ENCODE measurements around the gene MCCC2. TPM values are rescaled to one million over a fixed set of nuclear protein-coding genes. Genes with fewer than 3 reads are reported as not detected.

Gene MCCC2
- total RNA-seq, 1 donor from 2014 or later, result 31.7 TPM

DNA sequence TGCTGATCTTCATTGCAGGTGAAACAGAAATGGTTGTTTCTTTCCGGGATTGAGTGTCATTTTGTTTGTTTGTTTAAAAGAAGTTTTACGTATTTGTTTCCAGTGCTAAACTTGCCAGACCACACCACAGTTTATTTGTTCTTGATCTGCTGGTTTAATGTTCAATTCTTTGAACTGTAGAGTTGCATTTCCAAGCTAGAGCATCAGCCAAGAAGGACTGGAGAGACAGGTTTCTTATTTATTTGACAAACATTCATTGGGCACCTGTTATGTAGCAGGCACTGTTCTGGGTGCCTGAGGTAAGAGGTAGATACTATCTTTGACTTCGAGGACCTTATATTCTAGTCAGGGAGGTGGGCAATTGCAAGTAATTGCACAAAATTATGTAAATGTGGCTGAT, 45.0 kb downstream of the MCCC2 start:
- Histone ChIP-seq H3K36me3 (ENCODE audit: insufficient read depth, low read length) (no peaks in the 10 kb centered on the region), H4K20me1 (ENCODE audit: insufficient read depth, low read length) (no peaks in the 10 kb centered on the region), H3K4me1 (ENCODE audit: insufficient read depth, low read length) (no peaks in the 10 kb centered on the region), H3K9ac (ENCODE audit: low read length) (no peak overlapping the region), H3K27ac (ENCODE audit: low read depth, low read length) (no peak overlapping the region), H3K4me2 (ENCODE audit: low read length) (no peak overlapping the region), H3K4me3 (ENCODE audit: insufficient read depth, low read depth, low read length) (no peak overlapping the region), H3K79me2 (ENCODE audit: insufficient read depth, low read length) (no peaks in the 10 kb centered on the region), H2AFZ (ENCODE audit: low read depth, low read length) (no peak overlapping the region), H3K27me3 (ENCODE audit: insufficient read depth, low read length) (no peaks in the 10 kb centered on the region), H3K9me3 (ENCODE audit: insufficient read depth, low read depth, low read length) (no peaks in the 10 kb centered on the region)
- H3K36me3 Mint-ChIP-seq (ENCODE audit: low read depth, unreplicated experiment), result peaks cover 9% of the 10 kb centered on the region
- no peaks in the 10 kb centered on the region for H3K4me1 Mint-ChIP-seq (ENCODE audit: low read depth, unreplicated experiment)
- H3K27me3 Mint-ChIP-seq (ENCODE audit: low read depth, unreplicated experiment), result no peaks in the 10 kb centered on the region
- no peak for DNase-seq (ENCODE audit: low read depth)
- no peak for FAIRE-seq
- H3K9me3 Mint-ChIP-seq (ENCODE audit: unreplicated experiment), result no peaks in the 10 kb centered on the region
- TF ChIP-seq, protein P1, sequence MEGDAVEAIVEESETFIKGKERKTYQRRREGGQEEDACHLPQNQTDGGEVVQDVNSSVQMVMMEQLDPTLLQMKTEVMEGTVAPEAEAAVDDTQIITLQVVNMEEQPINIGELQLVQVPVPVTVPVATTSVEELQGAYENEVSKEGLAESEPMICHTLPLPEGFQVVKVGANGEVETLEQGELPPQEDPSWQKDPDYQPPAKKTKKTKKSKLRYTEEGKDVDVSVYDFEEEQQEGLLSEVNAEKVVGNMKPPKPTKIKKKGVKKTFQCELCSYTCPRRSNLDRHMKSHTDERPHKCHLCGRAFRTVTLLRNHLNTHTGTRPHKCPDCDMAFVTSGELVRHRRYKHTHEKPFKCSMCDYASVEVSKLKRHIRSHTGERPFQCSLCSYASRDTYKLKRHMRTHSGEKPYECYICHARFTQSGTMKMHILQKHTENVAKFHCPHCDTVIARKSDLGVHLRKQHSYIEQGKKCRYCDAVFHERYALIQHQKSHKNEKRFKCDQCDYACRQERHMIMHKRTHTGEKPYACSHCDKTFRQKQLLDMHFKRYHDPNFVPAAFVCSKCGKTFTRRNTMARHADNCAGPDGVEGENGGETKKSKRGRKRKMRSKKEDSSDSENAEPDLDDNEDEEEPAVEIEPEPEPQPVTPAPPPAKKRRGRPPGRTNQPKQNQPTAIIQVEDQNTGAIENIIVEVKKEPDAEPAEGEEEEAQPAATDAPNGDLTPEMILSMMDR (IDR thresholded peaks at IDR 0.05; ENCODE audit: insufficient read depth, low read depth, low read length), result no peak
- no peak for TF ChIP-seq EZH2 (IDR thresholded peaks at IDR 0.05; ENCODE audit: insufficient read depth, low read length)
- no peak overlapping the region for H3K4me3 Mint-ChIP-seq (ENCODE audit: unreplicated experiment)
- H3K27ac Mint-ChIP-seq (ENCODE audit: unreplicated experiment), result no peak overlapping the region

DNA sequence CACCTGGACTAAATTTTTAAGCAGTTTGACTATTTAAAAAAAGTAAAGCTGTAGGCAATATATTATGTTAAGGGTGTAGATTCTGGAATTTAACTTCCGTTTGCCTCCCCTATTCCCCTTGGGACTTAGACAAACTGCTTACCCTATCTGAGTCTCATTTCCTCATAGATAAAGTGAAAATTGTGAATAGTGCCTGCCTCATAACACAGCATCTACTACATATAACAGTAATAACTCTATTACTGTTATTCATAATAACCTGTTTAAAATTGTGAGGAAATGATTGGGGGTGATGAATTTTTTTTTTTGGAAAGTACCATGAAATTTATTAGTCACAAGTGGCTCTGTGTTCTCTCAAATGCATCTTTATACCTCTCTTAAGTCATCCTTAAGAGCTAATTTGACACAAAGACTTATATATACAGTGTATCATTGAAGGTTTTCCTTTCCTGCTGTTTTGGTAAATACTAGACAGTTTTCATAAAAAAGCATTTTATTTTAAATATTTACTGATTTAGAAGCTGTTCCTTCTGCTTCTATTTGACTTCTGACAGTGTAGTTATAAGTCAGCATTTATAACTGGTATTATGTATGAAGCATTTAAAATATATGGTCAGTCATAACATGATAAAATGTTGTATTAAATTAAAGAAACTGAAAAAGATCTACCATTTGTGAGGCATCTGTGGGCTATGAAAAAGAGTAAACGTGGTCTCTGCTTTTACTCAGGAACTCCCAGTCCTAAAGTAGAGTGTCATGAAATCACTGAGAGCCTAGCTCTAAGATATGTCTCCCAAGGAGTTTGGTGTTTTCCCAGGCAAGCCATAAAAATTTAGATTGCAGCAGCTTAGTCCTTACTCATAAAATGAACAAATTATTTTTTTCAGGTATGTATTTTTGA, 46.4 kb downstream of the MCCC2 start:
- Histone ChIP-seq H3K9me3 (ENCODE audit: insufficient read depth, low read depth, low read length) (no peaks in the 10 kb centered on the region), H4K20me1 (ENCODE audit: insufficient read depth, low read length) (no peaks in the 10 kb centered on the region), H3K9ac (ENCODE audit: low read length) (no peak overlapping the region), H2AFZ (ENCODE audit: low read depth, low read length) (no peak overlapping the region), H3K4me2 (ENCODE audit: low read length) (no peak overlapping the region), H3K4me1 (ENCODE audit: insufficient read depth, low read length) (no peaks in the 10 kb centered on the region), H3K27ac (ENCODE audit: low read depth, low read length) (no peak overlapping the region), H3K79me2 (ENCODE audit: insufficient read depth, low read length) (no peaks in the 10 kb centered on the region), H3K4me3 (ENCODE audit: insufficient read depth, low read depth, low read length) (no peak overlapping the region), H3K36me3 (ENCODE audit: insufficient read depth, low read length) (no peaks in the 10 kb centered on the region), H3K27me3 (ENCODE audit: insufficient read depth, low read length) (no peaks in the 10 kb centered on the region)
- no peak for FAIRE-seq
- Mint-ChIP-seq H3K4me1 (ENCODE audit: low read depth, unreplicated experiment) (no peaks in the 10 kb centered on the region), H3K4me3 (ENCODE audit: unreplicated experiment) (no peak overlapping the region), H3K9me3 (ENCODE audit: unreplicated experiment) (no peaks in the 10 kb centered on the region), H3K36me3 (ENCODE audit: low read depth, unreplicated experiment) (peaks cover 19% of the 10 kb centered on the region), H3K27me3 (ENCODE audit: low read depth, unreplicated experiment) (no peaks in the 10 kb centered on the region), H3K27ac (ENCODE audit: unreplicated experiment) (no peak overlapping the region)
- TF ChIP-seq, protein P1 (IDR thresholded peaks at IDR 0.05; ENCODE audit: insufficient read depth, low read depth, low read length), result no peak
- TF ChIP-seq EZH2 (IDR thresholded peaks at IDR 0.05; ENCODE audit: insufficient read depth, low read length), result no peak
- no peak for DNase-seq (ENCODE audit: low read depth)

DNA sequence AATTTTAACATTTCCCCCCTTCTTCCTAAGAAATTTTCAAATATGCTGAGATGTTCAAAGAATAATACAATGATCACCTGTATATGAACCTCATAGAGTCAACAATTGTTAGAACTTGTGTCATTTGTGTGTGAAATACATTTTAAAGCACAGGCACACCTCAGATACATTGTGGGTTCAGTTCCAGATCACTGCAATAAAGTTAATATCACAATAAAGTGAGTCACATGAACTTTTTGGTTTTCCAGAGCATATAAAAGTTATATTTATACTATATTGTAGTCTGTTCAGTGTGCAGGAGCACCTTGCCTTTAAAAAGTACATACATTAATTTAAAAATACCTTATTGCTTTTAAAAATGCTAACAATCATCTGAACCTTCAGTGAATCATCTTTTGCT, 50.0 kb downstream of the MCCC2 start:
- Histone ChIP-seq H3K36me3 (ENCODE audit: insufficient read depth, low read length) (no peaks in the 10 kb centered on the region), H3K9ac (ENCODE audit: low read length) (no peak overlapping the region), H3K4me2 (ENCODE audit: low read length) (no peak overlapping the region), H3K79me2 (ENCODE audit: insufficient read depth, low read length) (no peaks in the 10 kb centered on the region), H2AFZ (ENCODE audit: low read depth, low read length) (no peak overlapping the region), H3K9me3 (ENCODE audit: insufficient read depth, low read depth, low read length) (no peaks in the 10 kb centered on the region), H4K20me1 (ENCODE audit: insufficient read depth, low read length) (no peaks in the 10 kb centered on the region), H3K4me1 (ENCODE audit: insufficient read depth, low read length) (no peaks in the 10 kb centered on the region), H3K27ac (ENCODE audit: low read depth, low read length) (no peak overlapping the region), H3K27me3 (ENCODE audit: insufficient read depth, low read length) (no peaks in the 10 kb centered on the region), H3K4me3 (ENCODE audit: insufficient read depth, low read depth, low read length) (no peak overlapping the region)
- no peak overlapping the region for H3K4me3 Mint-ChIP-seq (ENCODE audit: unreplicated experiment)
- no peak overlapping the region for H3K27ac Mint-ChIP-seq (ENCODE audit: unreplicated experiment)
- H3K4me1 Mint-ChIP-seq (ENCODE audit: low read depth, unreplicated experiment), result no peaks in the 10 kb centered on the region
- FAIRE-seq (no peak), DNase-seq (ENCODE audit: low read depth) (no peak)
- peaks cover 22% of the 10 kb centered on the region for H3K36me3 Mint-ChIP-seq (ENCODE audit: low read depth, unreplicated experiment)
- no peaks in the 10 kb centered on the region for H3K27me3 Mint-ChIP-seq (ENCODE audit: low read depth, unreplicated experiment)
- H3K9me3 Mint-ChIP-seq (ENCODE audit: unreplicated experiment), result peaks cover 4% of the 10 kb centered on the region
- TF ChIP-seq, protein P1 (IDR thresholded peaks at IDR 0.05; ENCODE audit: insufficient read depth, low read depth, low read length), result no peak
- TF ChIP-seq EZH2 (IDR thresholded peaks at IDR 0.05; ENCODE audit: insufficient read depth, low read length), result no peak

All from astrocyte (in vitro differentiated cells and primary cell).